Right lobe of liver (tissue), 4 donors: ENCODE measurements around the gene GJB2.

Experiments used
- CTCF ChIP-seq, 4 donors: fragments of 200-600 bp in 3 of 4; fragments of 450-650 bp in 1 of 4; IDR thresholded peaks; one replicate each; pipeline versions ENCODE4 v1.5.1 to v1.8.0; 2016 to 2022; ENCODE audit warnings: antibody characterized with exemption in 4 of 4, mild to moderate bottlenecking in 2 of 4
- POLR2A ChIP-seq: fragments of 450-650 bp; IDR thresholded peaks from one replicate; pipeline ENCODE4 v1.6.1; 2017; ENCODE audit warnings: antibody characterized with exemption, mild to moderate bottlenecking
- donor health status: DM: no; HTN: no; CAD: no.
- donor health status: DM: no; HTN: no; CAD: no.
- donor health status: DM: no; HTN: yes; CAD: no.

- no peak for TF ChIP-seq CTCF (IDR thresholded peaks at IDR 0.05)
- no peak for TF ChIP-seq POLR2A
Measured at GRCh38 chr13:20177049-20177831, 15.5 kb downstream of the GJB2 start.
